Measurements from ENCODE around the gene CORO2A. TPM values are rescaled to one million over a fixed set of nuclear protein-coding genes. Genes with fewer than 3 reads are reported as not detected.

CORO2A gene
- total and polyA plus RNA-seq, 7 donors, result 1.2 to 39.6 (median 1.8) TPM

- Histone ChIP-seq H3K4me3 (no peak overlapping the region), H3K27me3 (no peaks in the 10 kb centered on the region), H3K4me1 (peaks cover 0 to 4% (median 0%) of the 10 kb centered on the region in 4 donors), H3K27ac (no peak overlapping the region), H3K36me3 (peaks cover 0 to 5% (median 0%) of the 10 kb centered on the region in 4 donors), H3K9me3 (no peaks in the 10 kb centered on the region)
- intact Hi-C loops (cut with DNase I), result loop anchor here (10.0 kb wide), 1 partner anchor 127 kb away; no protein-coding TSS in a partner anchor
- TF ChIP-seq POLR2A (IDR thresholded peaks at IDR 0.05) (no peak), POLR2AphosphoS5 (IDR thresholded peaks at IDR 0.05) (no peak), CTCF (IDR thresholded peaks at IDR 0.05) (no peak), EP300 (IDR thresholded peaks at IDR 0.05) (no peak)
- DNase-seq, result no peak
- WGBS, 2 donors, result 96 to 97% methylated on average over 7 of the region's 7 CpGs
These were observed 9.3 kb upstream of the CORO2A start for GRCh38 chr9:98201749-98202148.

- DNase-seq, result no peak
- peaks cover 0 to 5% (median 0%) of the 10 kb centered on the region in 4 donors for H3K36me3 ChIP-seq
- intact Hi-C loops (cut with DNase I), result loop anchor here (10.0 kb wide), 1 partner anchor 126 kb away; no protein-coding TSS in a partner anchor
- WGBS, 2 donors, result 80 to 90% methylated on average over 6 of the region's 6 CpGs
- no peak overlapping the region for H3K4me3 ChIP-seq
- TF ChIP-seq EP300 (IDR thresholded peaks at IDR 0.05), result no peak
- no peak for TF ChIP-seq POLR2A (IDR thresholded peaks at IDR 0.05)
- TF ChIP-seq CTCF (IDR thresholded peaks at IDR 0.05), result no peak
- TF ChIP-seq POLR2AphosphoS5 (IDR thresholded peaks at IDR 0.05), result no peak
- no peaks in the 10 kb centered on the region for H3K9me3 ChIP-seq
- H3K27me3 ChIP-seq, result no peaks in the 10 kb centered on the region
- H3K4me1 ChIP-seq, result peaks cover 0 to 4% (median 0%) of the 10 kb centered on the region in 4 donors
- H3K27ac ChIP-seq, result no peak overlapping the region
These were observed 8.7 kb upstream of the CORO2A start for GRCh38 chr9:98201102-98201501.

GRCh38 chr9:98199388-98200033, 7.1 kb upstream of the CORO2A start:
- Histone ChIP-seq H3K4me1 (no peaks in the 10 kb centered on the region), H3K4me3 (no peak overlapping the region), H3K36me3 (peaks cover 0 to 5% (median 0%) of the 10 kb centered on the region in 4 donors), H3K27me3 (no peaks in the 10 kb centered on the region), H3K9me3 (no peaks in the 10 kb centered on the region), H3K27ac (no peak overlapping the region)
- DNase-seq, result no peak
- WGBS, 2 donors, result 91 to 95% methylated on average over 20 of the region's 20 CpGs
- TF ChIP-seq POLR2AphosphoS5 (IDR thresholded peaks at IDR 0.05) (no peak), EP300 (IDR thresholded peaks at IDR 0.05) (no peak), CTCF (IDR thresholded peaks at IDR 0.05) (no peak), POLR2A (IDR thresholded peaks at IDR 0.05) (no peak)
- intact Hi-C loops (cut with DNase I), result loop anchor here (10.0 kb wide), 1 partner anchor 125 kb away; no protein-coding TSS in a partner anchor

- peaks cover 0 to 18% (median 9%) of the 10 kb centered on the region in 4 donors for H3K4me1 ChIP-seq
- no peak overlapping the region for H3K4me3 ChIP-seq
- no peaks in the 10 kb centered on the region for H3K9me3 ChIP-seq
- H3K27me3 ChIP-seq, result no peaks in the 10 kb centered on the region
- intact Hi-C loops (cut with DNase I), result no loop called here
- WGBS, 2 donors, result 82 to 89% methylated on average over 4 of the region's 4 CpGs
- TF ChIP-seq POLR2A (IDR thresholded peaks at IDR 0.05) (no peak), POLR2AphosphoS5 (IDR thresholded peaks at IDR 0.05) (no peak), EP300 (IDR thresholded peaks at IDR 0.05) (no peak), CTCF (IDR thresholded peaks at IDR 0.05) (no peak)
- DNase-seq, result no peak
- no peak overlapping the region for H3K27ac ChIP-seq
- peaks cover 0 to 5% (median 0%) of the 10 kb centered on the region in 4 donors for H3K36me3 ChIP-seq
These were observed 3.2 kb upstream of the CORO2A start for GRCh38 chr9:98195671-98196070.
